T-cell (primary cell): ENCODE results near the gene EIF4H. TPM values are rescaled to one million over a fixed set of nuclear protein-coding genes. Genes with fewer than 3 reads are reported as not detected.
"Not testable (repeated sequence)": the region's sequence is repeated elsewhere in the genome, so short reads cannot be mapped to it uniquely, and the experiment has no call there.

Experiments
- ATAC-seq, 4 experiments: fragments of 200-7000 bp in 3 of 4; fragments of 150-1000 bp in 1 of 4; cut with Tn5 transposase; replicated peaks in 1 of 4; 1 replicate in 3 of 4; 2 replicates in 1 of 4; pipeline ENCODE4 v1.10.0; 2021; ENCODE audit warnings: moderate library complexity in 3 of 4, mild to moderate bottlenecking in 2 of 4, moderate number of reproducible peaks in 1 of 4
- CTCF ChIA-PET, 2 donors: fragments of 300-600 bp; sonication (Branson Sonifier 250); formaldehyde crosslinking; loops; one replicate each; lab custom pipeline; 2022; ENCODE audit warnings: antibody characterized with exemption in 2 of 2; lab: Charles Lee
- POLR2A ChIA-PET, 2 donors: fragments of 300-600 bp; sonication (Branson Sonifier 250); formaldehyde crosslinking; loops; one replicate each; lab custom pipeline; 2022; ENCODE audit warnings: antibody characterized with exemption in 2 of 2; lab: Charles Lee
- DNase-seq, 35 experiments: peaks; one replicate each; pipeline versions ENCODE4 v3.0.0 to v3.0.0-alpha.2; 2013 to 2023
- H3K27ac ChIP-seq: one replicate; pipeline ENCODE4 v1.5.1; 2013; ENCODE audit warnings: low read length
- H3K27me3 ChIP-seq, 2 experiments: replicated peaks in 1 of 2; 1 replicate in 1 of 2; 2 replicates in 1 of 2; pipeline versions ENCODE4 v1.6.1 to v1.7.0; 2013; ENCODE audit warnings: low read length in 1 of 2, mixed read lengths in 1 of 2; ENCODE audit not compliant: control insufficient read depth in 2 of 2, insufficient read depth in 2 of 2; ENCODE audit errors: extremely low read depth in 1 of 2
- H3K36me3 ChIP-seq, 2 donors: 1 replicate in 1 of 2; 2 replicates in 1 of 2; pipeline versions ENCODE4 v1.6.1 to v1.7.0; 2013; ENCODE audit warnings: low read length in 1 of 2; ENCODE audit not compliant: control insufficient read depth in 2 of 2, insufficient read depth in 1 of 2; ENCODE audit errors: extremely low read depth in 1 of 2
- H3K4me1 ChIP-seq, 2 experiments: 1 replicate in 1 of 2; 2 replicates in 1 of 2; pipeline versions ENCODE4 v1.6.1 to v1.7.0; 2013; ENCODE audit warnings: low read length in 2 of 2, mixed read lengths in 1 of 2; ENCODE audit not compliant: insufficient read depth in 2 of 2, control insufficient read depth in 1 of 2; ENCODE audit errors: extremely low read depth in 1 of 2
- H3K4me3 ChIP-seq, 2 donors: 1 replicate in 1 of 2; 2 replicates in 1 of 2; pipeline versions ENCODE4 v1.5.1 to v1.7.0; 2013; ENCODE audit warnings: mild to moderate bottlenecking in 2 of 2, low read length in 1 of 2, moderate library complexity in 1 of 2; ENCODE audit not compliant: control insufficient read depth in 1 of 2; ENCODE audit errors: extremely low read depth in 1 of 2
- H3K9me3 ChIP-seq: 2 replicates; pipeline ENCODE4 v1.7.0; 2013
- H3K27ac Mint-ChIP-seq, 2 donors: one replicate each; pipeline ENCODE4 v1.8.0; 2020 to 2021; ENCODE audit warnings: mild to moderate bottlenecking in 2 of 2, mixed read lengths in 2 of 2
- H3K27me3 Mint-ChIP-seq, 2 donors: one replicate each; pipeline ENCODE4 v1.8.0; 2021 to 2022; ENCODE audit warnings: mixed read lengths in 2 of 2
- H3K36me3 Mint-ChIP-seq: one replicate; pipeline ENCODE4 v1.8.0; 2021; ENCODE audit warnings: mixed read lengths
- H3K4me1 Mint-ChIP-seq, 3 donors: one replicate each; pipeline ENCODE4 v1.8.0; 2020 to 2022; ENCODE audit warnings: mixed read lengths in 3 of 3, mild to moderate bottlenecking in 1 of 3
- H3K4me3 Mint-ChIP-seq, 3 donors: one replicate each; pipeline ENCODE4 v1.8.0; 2020 to 2022; ENCODE audit warnings: mild to moderate bottlenecking in 3 of 3, mixed read lengths in 3 of 3, moderate library complexity in 3 of 3
- H3K9me3 Mint-ChIP-seq, 3 donors: one replicate each; pipeline ENCODE4 v1.8.0; 2020 to 2022; ENCODE audit warnings: mixed read lengths in 3 of 3
- WGBS: methylation state at CpG from one replicate; pipeline ENCODE4 v1.1.5; 2013; ENCODE audit warnings: missing lambda C conversion rate; ENCODE audit not compliant: insufficient coverage; 5-methylcytosine and 5-hydroxymethylcytosine counted together
- total RNA-seq, 35 experiments: library from RNA in 6 of 35; stranded (reverse) in 6 of 35; fragments of 120-200 nt in 1 of 35; gene quantifications; one replicate each; pipeline versions ENCODE4 v1.2.1 to v1.2.4 and lab custom pipeline; 2013 to 2026

EIF4H gene
- total RNA-seq, 5 donors from 2014 or later (not counting 1 experiment from before 2014, with no cell fraction given), result 174 to 258 (median 186) TPM

DNA sequence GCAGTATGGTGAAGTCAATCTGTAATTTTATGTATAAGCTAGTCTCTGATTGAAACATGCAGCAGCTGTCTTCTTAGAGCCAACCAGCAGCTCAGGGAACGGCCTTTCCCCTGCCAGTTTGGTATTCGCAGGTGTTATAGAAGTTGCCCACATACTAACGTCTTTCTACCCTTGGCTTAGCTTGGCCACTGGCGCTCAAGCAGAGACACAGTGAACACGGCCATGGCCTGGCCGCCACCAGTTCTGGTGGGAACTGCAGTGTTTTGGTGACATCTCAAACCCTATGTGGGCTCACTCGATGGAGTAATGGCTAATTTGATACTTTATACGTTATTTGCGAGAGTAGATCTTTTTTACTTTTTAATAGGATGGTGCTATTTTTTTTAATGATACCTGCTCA lies 17.1 kb downstream of the EIF4H start:
- Histone ChIP-seq H3K4me3 (no peak overlapping the region), H3K4me1 (peaks cover 4 to 25% of the 10 kb centered on the region in 2 experiments), H3K27ac (no peak overlapping the region), H3K27me3 (no peaks in the 10 kb centered on the region), H3K36me3 (peaks cover 17 to 84% of the 10 kb centered on the region in 2 donors), H3K9me3 (no peaks in the 10 kb centered on the region)
- Mint-ChIP-seq H3K36me3 (peaks cover 65% of the 10 kb centered on the region), H3K27ac (no peak overlapping the region), H3K27me3 (no peaks in the 10 kb centered on the region), H3K9me3 (no peaks in the 10 kb centered on the region), H3K4me3 (no peak overlapping the region), H3K4me1 (peaks cover 31 to 37% (median 32%) of the 10 kb centered on the region in 3 donors)
- ChIA-PET POLR2A (interaction anchor here in 1 of 2 donors (0.6 to 1.2 kb wide), 2 partner anchors 13 to 88 kb away, joined by 4 to 7 read pairs; no protein-coding TSS in a partner anchor), CTCF (interaction anchor here in 1 of 2 donors (1.2 to 1.6 kb wide), 3 partner anchors 15 to 17 kb away, joined by 3 to 4 read pairs (median 4); no protein-coding TSS in a partner anchor)
- WGBS, result 86% methylated on average over 6 of the region's 9 CpGs
- DNase-seq, result no peak
- ATAC-seq, result no peak

DNA sequence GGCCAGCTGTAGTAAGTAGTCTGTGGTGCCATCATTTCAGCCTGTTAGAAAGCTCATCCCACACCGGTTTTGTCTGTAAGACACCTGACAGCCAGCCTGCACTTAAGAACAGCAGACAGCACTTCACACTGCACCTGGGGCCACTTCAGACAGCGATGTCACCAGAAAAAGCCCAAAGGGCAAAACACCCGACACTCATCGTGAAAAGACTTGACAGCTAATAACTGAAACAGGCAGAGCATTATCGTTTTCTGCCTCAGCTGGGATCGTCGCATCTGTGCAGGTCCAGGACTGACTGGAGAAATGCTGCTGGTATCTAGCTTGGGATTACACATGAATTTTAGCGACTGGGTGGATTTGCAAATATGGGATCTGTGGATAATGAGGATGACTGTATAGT lies 18.9 kb downstream of the EIF4H start:
- ATAC-seq (no peak), DNase-seq (no peak)
- no peaks in the 10 kb centered on the region for H3K27me3 ChIP-seq
- H3K27ac Mint-ChIP-seq, result no peak overlapping the region
- CTCF ChIA-PET, result interaction anchor here (0.9 to 1.2 kb wide), 3 partner anchors 10 to 16 kb away, joined by 4 to 6 read pairs (median 5); no protein-coding TSS in a partner anchor
- H3K4me1 ChIP-seq, result peaks cover 0 to 17% of the 10 kb centered on the region in 2 experiments
- H3K4me3 ChIP-seq, result no peak overlapping the region
- no peaks in the 10 kb centered on the region for H3K27me3 Mint-ChIP-seq
- H3K36me3 Mint-ChIP-seq, result peaks cover 59% of the 10 kb centered on the region
- 84% methylated on average over 7 of the region's 8 CpGs for WGBS
- no peaks in the 10 kb centered on the region for H3K9me3 Mint-ChIP-seq
- H3K36me3 ChIP-seq, result peaks cover 14 to 82% of the 10 kb centered on the region in 2 donors
- H3K4me3 Mint-ChIP-seq, result no peak overlapping the region
- H3K4me1 Mint-ChIP-seq, result peaks cover 16 to 24% (median 18%) of the 10 kb centered on the region in 3 donors
- H3K27ac ChIP-seq, result no peak overlapping the region
- no peaks in the 10 kb centered on the region for H3K9me3 ChIP-seq
- POLR2A ChIA-PET, result interaction anchor here (0.6 to 1.7 kb wide), 6 partner anchors 9 to 1719 kb away, joined by 3 to 8 read pairs (median 6); partner anchors contain the start of gene LIMK1 (in 1 of the 2)

DNA sequence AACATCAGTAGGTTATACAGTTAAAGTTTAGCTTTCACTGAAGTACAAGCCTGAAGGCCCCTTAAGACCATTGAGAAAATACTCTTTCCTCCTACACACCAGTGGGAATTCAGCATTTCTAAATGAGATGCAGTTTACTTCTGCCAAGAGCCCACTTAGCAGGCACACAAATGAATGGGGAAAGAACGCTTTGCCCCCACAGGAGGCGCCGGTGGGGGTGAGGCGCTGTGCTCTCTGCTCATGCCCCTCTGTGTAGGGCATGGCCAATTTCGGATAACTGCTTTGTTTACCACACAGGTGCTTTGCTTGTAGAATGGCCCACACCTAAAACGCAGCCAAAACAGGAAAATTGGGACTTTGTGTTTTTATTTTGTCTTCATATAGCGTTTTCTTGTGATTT lies 19.8 kb downstream of the EIF4H start:
- Mint-ChIP-seq H3K4me1 (peaks cover 10 to 16% (median 10%) of the 10 kb centered on the region in 3 donors), H3K27ac (no peak overlapping the region), H3K4me3 (no peak overlapping the region), H3K36me3 (peaks cover 51% of the 10 kb centered on the region), H3K9me3 (no peaks in the 10 kb centered on the region), H3K27me3 (no peaks in the 10 kb centered on the region)
- DNase-seq (no peak), ATAC-seq (no peak)
- Histone ChIP-seq H3K4me3 (no peak overlapping the region), H3K4me1 (peaks cover 0 to 17% of the 10 kb centered on the region in 2 experiments), H3K36me3 (peaks cover 14 to 73% of the 10 kb centered on the region in 2 donors), H3K27ac (no peak overlapping the region), H3K9me3 (no peaks in the 10 kb centered on the region), H3K27me3 (no peaks in the 10 kb centered on the region)
- POLR2A ChIA-PET, result interaction anchor here (0.9 to 1.7 kb wide), 3 partner anchors 14 to 110 kb away, joined by 3 to 8 read pairs (median 6); partner anchors contain the start of gene LIMK1 (in 1 of the 2)
- CTCF ChIA-PET, result interaction anchor here (0.7 to 1.2 kb wide), 4 partner anchors 10 to 171 kb away, joined by 3 to 8 read pairs (median 5); no protein-coding TSS in a partner anchor
- 87% methylated on average over 5 of the region's 7 CpGs for WGBS

DNA sequence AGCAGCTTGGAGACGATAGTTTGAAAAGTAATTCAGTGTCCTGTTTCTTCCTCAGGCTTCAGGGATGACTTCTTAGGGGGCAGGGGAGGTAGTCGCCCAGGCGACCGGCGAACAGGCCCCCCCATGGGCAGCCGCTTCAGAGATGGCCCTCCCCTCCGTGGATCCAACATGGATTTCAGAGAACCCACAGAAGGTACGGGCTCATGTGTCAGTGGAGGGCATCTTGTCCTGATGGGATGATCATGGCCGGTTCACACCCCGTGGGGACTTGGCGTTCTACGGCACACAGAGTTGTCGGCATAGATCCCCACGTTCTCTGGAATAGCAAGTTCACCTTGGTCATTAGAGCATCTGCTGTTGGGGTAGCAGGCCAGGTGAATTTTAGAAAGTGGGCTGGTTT lies 20.5 kb downstream of the EIF4H start:
- H3K4me3 Mint-ChIP-seq, result no peak overlapping the region
- peaks cover 45% of the 10 kb centered on the region for H3K36me3 Mint-ChIP-seq
- Histone ChIP-seq H3K27ac (peak overlapping the region; percentile 10), H3K27me3 (no peaks in the 10 kb centered on the region), H3K4me3 (no peak overlapping the region), H3K36me3 (peaks cover 14 to 67% of the 10 kb centered on the region in 2 donors), H3K4me1 (peaks cover 0 to 17% of the 10 kb centered on the region in 2 experiments), H3K9me3 (no peaks in the 10 kb centered on the region)
- DNase-seq, result no peak
- H3K27me3 Mint-ChIP-seq, result no peaks in the 10 kb centered on the region
- H3K4me1 Mint-ChIP-seq, result peaks cover 8 to 15% (median 10%) of the 10 kb centered on the region in 3 donors
- 97% methylated on average over 13 of the region's 14 CpGs for WGBS
- POLR2A ChIA-PET, result interaction anchor here in 1 of 2 donors (1.7 kb wide), 1 partner anchor 19 kb away, joined by 8 read pairs; no protein-coding TSS in a partner anchor
- no peaks in the 10 kb centered on the region for H3K9me3 Mint-ChIP-seq
- ATAC-seq, result no peak
- peak overlapping the region; percentile 59 to 76 for H3K27ac Mint-ChIP-seq
- CTCF ChIA-PET, result interaction anchor here in 1 of 2 donors (0.8 kb wide), 1 partner anchor 11 kb away, joined by 3 read pairs; no protein-coding TSS in a partner anchor

DNA sequence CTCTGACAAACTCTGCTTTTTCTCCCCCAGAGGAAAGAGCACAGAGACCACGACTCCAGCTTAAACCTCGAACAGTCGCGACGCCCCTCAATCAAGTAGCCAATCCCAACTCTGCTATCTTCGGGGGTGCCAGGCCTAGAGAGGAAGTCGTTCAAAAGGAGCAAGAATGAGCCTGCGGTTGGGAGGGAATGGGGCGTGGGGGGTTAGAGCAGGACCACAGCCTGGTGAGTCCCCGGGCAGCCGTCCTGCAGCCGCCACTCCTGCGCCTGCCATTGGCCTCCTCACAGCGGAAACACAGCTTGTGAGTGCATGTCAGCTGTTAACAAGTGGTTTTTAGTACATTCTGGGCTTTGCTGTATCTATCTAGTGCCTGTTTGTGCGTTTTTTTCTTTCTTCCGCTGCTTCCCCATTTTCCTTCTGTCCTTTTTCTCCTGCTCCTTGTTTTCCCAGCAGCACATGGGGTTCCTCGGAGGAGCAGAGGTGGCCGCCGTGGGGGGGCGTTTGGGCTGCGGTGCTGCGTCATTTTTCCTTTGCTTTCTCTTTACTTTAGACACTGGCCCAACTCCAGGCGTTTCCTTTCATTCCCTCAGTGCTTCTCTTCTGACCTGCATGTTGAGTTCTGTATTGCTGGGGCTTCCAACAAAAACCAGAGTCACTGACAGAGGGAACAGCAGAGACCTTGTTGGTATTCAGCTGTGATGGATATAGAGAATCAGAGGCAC lies 21.1 kb downstream of the EIF4H start:
- peak in 1 of 35 experiments; percentile 23 for DNase-seq
- Mint-ChIP-seq H3K27ac (peak overlapping the region in 1 of 2 donors; percentile 76), H3K4me1 (peaks cover 7 to 15% (median 10%) of the 10 kb centered on the region in 3 donors), H3K36me3 (peaks cover 40% of the 10 kb centered on the region), H3K4me3 (peak overlapping the region in 1 of 3 donors; percentile 54)
- H3K4me3 ChIP-seq, H3K9me3 Mint-ChIP-seq, CTCF ChIA-PET, H3K9me3 ChIP-seq, H3K27me3 ChIP-seq, H3K27me3 Mint-ChIP-seq, POLR2A ChIA-PET: not testable (repeated sequence)
- Histone ChIP-seq H3K4me1 (peaks cover 0 to 17% of the 10 kb centered on the region in 2 experiments), H3K27ac (peak overlapping the region; percentile 29), H3K36me3 (peaks cover 13 to 61% of the 10 kb centered on the region in 2 donors)
- 46% methylated on average over 3 of the region's 23 CpGs for WGBS
- ATAC-seq, result peak; percentile 25 to 63 (median 33)

DNA sequence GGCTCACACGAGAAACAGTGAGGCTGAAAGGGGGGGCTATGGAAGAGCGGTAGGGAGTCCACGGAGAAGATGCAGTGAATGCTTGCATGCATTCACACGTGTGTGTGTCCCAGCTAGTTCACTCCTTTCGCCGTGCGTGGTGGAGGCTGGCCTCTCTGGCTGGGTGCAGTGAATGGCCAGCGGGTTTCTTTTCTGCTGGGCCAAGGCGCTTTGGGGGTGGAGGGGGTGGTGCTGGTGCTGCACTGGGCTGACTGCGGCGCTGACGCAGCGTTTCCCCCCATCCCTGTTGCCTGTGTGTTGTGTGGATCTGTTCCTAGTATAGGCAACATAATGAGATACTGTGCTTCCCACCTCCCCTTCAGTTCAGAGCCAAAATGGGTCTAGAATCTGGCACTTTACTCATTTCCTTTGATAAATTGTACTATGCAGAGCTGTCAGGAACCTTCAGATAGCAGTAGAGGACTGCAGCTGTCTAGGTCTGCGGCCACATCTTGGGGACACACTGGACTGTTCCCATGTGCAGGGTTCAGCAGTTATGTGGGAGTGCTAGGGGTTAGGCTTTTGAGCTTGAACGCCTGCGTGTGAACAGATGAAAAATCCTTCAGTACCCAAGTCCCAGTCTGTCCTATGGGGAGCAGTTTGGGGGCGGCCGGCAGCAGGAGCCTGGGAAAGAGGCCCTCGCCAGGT lies 22.0 kb downstream of the EIF4H start:
- peak overlapping the region in 1 of 3 donors; percentile 54 for H3K4me3 Mint-ChIP-seq

More for the DNA sequence above, 22.0 kb downstream of the EIF4H start:
- H3K4me3 ChIP-seq, H3K9me3 ChIP-seq, H3K27me3 Mint-ChIP-seq, H3K27me3 ChIP-seq, H3K27ac ChIP-seq, ATAC-seq, DNase-seq, CTCF ChIA-PET, H3K9me3 Mint-ChIP-seq: not testable (repeated sequence)
- H3K36me3 ChIP-seq, result peaks cover 9 to 53% of the 10 kb centered on the region in 2 donors
- Mint-ChIP-seq H3K36me3 (peaks cover 36% of the 10 kb centered on the region), H3K4me1 (peaks cover 7 to 15% (median 10%) of the 10 kb centered on the region in 3 donors), H3K27ac (peak overlapping the region in 1 of 2 donors; percentile 74)
- POLR2A ChIA-PET, result interaction anchor here (0.5 to 0.6 kb wide), 2 partner anchors 21 to 23 kb away, joined by 3 to 4 read pairs; no protein-coding TSS in a partner anchor
- peaks cover 0 to 17% of the 10 kb centered on the region in 2 experiments for H3K4me1 ChIP-seq
- no CpG with 5 or more reads among the region's 19 CpGs for WGBS
